Measurements from ENCODE around the gene FN3KRP.

DNA sequence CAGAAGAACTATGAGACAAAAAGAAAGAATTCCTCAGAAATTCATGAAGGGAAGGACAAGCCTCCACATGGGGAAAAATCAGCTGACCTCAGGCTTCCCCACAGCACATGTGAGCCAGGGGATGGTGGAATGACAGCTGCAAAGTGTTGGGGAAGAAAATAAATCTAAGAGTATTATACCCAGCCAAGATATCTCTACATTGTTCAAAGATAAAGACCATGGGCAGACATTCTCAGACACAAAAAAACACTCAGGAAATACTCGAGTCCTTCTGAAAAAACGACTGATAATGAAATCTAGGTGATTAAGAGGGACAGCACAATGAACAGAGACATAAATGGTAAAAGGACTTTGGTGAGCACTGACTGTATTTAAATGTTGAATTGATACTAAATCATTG lies 21.9 kb upstream of the FN3KRP start:
- TF ChIP-seq EP300 (IDR thresholded peaks at IDR 0.05) (no peak), POLR2AphosphoS5 (IDR thresholded peaks at IDR 0.05) (no peak), POLR2A (IDR thresholded peaks at IDR 0.05) (no peak)
- TF ChIP-seq, protein P1, sequence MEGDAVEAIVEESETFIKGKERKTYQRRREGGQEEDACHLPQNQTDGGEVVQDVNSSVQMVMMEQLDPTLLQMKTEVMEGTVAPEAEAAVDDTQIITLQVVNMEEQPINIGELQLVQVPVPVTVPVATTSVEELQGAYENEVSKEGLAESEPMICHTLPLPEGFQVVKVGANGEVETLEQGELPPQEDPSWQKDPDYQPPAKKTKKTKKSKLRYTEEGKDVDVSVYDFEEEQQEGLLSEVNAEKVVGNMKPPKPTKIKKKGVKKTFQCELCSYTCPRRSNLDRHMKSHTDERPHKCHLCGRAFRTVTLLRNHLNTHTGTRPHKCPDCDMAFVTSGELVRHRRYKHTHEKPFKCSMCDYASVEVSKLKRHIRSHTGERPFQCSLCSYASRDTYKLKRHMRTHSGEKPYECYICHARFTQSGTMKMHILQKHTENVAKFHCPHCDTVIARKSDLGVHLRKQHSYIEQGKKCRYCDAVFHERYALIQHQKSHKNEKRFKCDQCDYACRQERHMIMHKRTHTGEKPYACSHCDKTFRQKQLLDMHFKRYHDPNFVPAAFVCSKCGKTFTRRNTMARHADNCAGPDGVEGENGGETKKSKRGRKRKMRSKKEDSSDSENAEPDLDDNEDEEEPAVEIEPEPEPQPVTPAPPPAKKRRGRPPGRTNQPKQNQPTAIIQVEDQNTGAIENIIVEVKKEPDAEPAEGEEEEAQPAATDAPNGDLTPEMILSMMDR (IDR thresholded peaks at IDR 0.05) = no peak

Measured in stomach (tissue), 4 donors.